OCI-LY3 (cell line): Measurements from ENCODE around the gene ATP8A2.

Experiments
- EZH2phosphoT487 ChIP-seq: fragments of 200-600 bp; shearing (Covaris generic); IDR thresholded peaks from 2 replicates; pipeline ENCODE4 v1.6.1; 2018; ENCODE audit warnings: antibody characterized with exemption, mixed run types, low read depth
- TF ChIP-seq, protein P1 (sequence below): fragments of 200-600, 300-600 bp; sonication (generic); IDR thresholded peaks from 2 replicates; pipeline ENCODE4 v1.5.1; 2014; ENCODE audit warnings: antibody characterized with exemption, low read length, low read depth

DNA sequence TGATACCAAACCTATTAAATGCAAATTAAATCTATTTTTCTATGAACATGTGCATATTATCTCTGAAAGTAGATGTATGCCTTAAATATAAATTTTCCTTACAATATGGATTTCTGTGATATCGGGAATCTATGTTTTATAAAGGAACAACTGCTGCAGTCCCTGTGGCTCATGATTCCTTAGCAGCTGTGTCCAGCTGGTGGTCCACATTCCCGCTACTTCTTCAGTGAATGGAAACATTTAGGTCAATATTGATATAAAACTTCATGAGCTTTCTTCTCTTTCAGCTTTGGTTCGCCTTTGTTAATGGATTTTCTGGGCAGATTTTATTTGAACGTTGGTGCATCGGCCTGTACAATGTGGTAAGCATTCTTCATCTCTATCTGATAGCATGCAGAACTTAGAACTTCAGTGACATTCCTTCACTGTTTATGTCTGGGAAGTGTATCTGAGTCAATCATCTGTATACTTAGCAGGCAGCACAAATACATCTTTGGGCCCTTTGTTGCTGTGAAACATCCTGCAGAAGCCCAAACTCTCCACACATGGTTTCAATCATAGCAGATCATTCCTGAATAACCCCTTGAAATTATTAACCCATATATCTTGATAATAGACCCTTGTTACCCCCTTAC lies 456.2 kb downstream of the ATP8A2 start:
- TF ChIP-seq, protein P1, sequence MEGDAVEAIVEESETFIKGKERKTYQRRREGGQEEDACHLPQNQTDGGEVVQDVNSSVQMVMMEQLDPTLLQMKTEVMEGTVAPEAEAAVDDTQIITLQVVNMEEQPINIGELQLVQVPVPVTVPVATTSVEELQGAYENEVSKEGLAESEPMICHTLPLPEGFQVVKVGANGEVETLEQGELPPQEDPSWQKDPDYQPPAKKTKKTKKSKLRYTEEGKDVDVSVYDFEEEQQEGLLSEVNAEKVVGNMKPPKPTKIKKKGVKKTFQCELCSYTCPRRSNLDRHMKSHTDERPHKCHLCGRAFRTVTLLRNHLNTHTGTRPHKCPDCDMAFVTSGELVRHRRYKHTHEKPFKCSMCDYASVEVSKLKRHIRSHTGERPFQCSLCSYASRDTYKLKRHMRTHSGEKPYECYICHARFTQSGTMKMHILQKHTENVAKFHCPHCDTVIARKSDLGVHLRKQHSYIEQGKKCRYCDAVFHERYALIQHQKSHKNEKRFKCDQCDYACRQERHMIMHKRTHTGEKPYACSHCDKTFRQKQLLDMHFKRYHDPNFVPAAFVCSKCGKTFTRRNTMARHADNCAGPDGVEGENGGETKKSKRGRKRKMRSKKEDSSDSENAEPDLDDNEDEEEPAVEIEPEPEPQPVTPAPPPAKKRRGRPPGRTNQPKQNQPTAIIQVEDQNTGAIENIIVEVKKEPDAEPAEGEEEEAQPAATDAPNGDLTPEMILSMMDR = no peak
- TF ChIP-seq EZH2phosphoT487 = no peak
